ENCODE measurements around the gene RASD2. TPM values are rescaled to one million over a fixed set of nuclear protein-coding genes. Genes with fewer than 3 reads are reported as not detected.

The RASD2 gene
- total RNA-seq, 6 experiments from 2014 or later: not detected

- peaks cover 10% of the 10 kb centered on the region; the same call in 1 of the 2 replicates for H3K4me1 Mint-ChIP-seq (ENCODE audit: low read depth)
- no peak overlapping the region for H3K27ac Mint-ChIP-seq
- H3K36me3 Mint-ChIP-seq (ENCODE audit: low read depth): no peaks in the 10 kb centered on the region
- H3K27me3 Mint-ChIP-seq (ENCODE audit: insufficient read depth): peaks cover 45% of the 10 kb centered on the region
- TF ChIP-seq, protein P1, sequence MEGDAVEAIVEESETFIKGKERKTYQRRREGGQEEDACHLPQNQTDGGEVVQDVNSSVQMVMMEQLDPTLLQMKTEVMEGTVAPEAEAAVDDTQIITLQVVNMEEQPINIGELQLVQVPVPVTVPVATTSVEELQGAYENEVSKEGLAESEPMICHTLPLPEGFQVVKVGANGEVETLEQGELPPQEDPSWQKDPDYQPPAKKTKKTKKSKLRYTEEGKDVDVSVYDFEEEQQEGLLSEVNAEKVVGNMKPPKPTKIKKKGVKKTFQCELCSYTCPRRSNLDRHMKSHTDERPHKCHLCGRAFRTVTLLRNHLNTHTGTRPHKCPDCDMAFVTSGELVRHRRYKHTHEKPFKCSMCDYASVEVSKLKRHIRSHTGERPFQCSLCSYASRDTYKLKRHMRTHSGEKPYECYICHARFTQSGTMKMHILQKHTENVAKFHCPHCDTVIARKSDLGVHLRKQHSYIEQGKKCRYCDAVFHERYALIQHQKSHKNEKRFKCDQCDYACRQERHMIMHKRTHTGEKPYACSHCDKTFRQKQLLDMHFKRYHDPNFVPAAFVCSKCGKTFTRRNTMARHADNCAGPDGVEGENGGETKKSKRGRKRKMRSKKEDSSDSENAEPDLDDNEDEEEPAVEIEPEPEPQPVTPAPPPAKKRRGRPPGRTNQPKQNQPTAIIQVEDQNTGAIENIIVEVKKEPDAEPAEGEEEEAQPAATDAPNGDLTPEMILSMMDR (IDR thresholded peaks at IDR 0.05): no peak
- DNase-seq: no peak
- H3K9me3 Mint-ChIP-seq: no peaks in the 10 kb centered on the region
- no peak overlapping the region for H3K4me3 Mint-ChIP-seq
These were observed 18.1 kb upstream of the RASD2 start for GRCh38 chr22:35522225-35523149.

- DNase-seq: no peak
- Mint-ChIP-seq H3K4me1 (ENCODE audit: low read depth) (peaks cover 10% of the 10 kb centered on the region; the same call in 1 of the 2 replicates), H3K27me3 (ENCODE audit: insufficient read depth) (peaks cover 41% of the 10 kb centered on the region), H3K36me3 (ENCODE audit: low read depth) (no peaks in the 10 kb centered on the region), H3K4me3 (no peak overlapping the region), H3K27ac (no peak overlapping the region), H3K9me3 (no peaks in the 10 kb centered on the region)
- TF ChIP-seq, protein P1 (IDR thresholded peaks at IDR 0.05): no peak
These were observed 17.3 kb upstream of the RASD2 start for GRCh38 chr22:35523167-35523947.

DNA sequence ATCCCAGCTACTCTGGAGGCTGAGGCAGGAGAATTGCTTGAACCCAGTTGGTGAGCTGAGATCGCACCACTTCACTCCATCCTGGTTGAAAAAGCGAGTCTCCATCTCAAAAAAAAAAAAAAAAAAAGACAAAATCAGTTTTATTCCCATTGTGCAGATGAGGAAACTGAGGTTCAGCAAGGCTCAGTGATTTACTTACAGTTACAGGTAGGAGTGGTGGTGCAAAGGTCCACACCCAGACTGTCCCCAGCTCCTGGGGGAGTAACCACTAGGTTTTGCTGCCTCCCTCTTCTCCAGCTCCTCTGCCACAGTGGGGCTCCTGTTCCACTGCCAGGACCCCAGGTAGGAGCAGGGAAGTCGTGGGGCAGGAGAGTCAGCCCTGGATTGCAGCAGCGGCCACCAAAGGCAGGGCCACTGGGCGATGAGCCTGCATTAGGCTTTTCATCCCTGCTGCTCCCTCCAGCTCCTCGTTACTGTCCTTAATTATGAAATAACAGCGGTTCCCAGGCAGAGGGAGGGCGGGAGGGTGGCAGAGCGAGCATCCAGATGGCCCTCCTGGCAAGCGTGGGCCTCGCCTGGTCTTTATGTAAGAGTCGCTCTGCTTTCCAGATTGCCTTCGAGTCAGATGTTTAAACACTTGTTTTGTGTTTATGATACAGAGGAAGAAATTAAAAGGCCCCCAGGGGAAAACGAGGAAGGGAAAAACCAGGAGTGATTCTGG is 15.5 kb upstream of the RASD2 start:
- no peak for DNase-seq
- peaks cover 30% of the 10 kb centered on the region for H3K27me3 Mint-ChIP-seq (ENCODE audit: insufficient read depth)
- H3K4me3 Mint-ChIP-seq: no peak overlapping the region
- TF ChIP-seq, protein P1 (IDR thresholded peaks at IDR 0.05): no peak
- H3K9me3 Mint-ChIP-seq: no peaks in the 10 kb centered on the region
- H3K27ac Mint-ChIP-seq: no peak overlapping the region
- no peaks in the 10 kb centered on the region for H3K36me3 Mint-ChIP-seq (ENCODE audit: low read depth)
- peaks cover 10% of the 10 kb centered on the region; the same call in 1 of the 2 replicates for H3K4me1 Mint-ChIP-seq (ENCODE audit: low read depth)

- no peak for DNase-seq
- Mint-ChIP-seq H3K4me3 (no peak overlapping the region), H3K4me1 (ENCODE audit: low read depth) (peaks cover 10% of the 10 kb centered on the region; the same call in 1 of the 2 replicates), H3K27me3 (ENCODE audit: insufficient read depth) (peaks cover 29% of the 10 kb centered on the region), H3K9me3 (no peaks in the 10 kb centered on the region), H3K27ac (no peak overlapping the region), H3K36me3 (ENCODE audit: low read depth) (no peaks in the 10 kb centered on the region)
- TF ChIP-seq, protein P1 (IDR thresholded peaks at IDR 0.05): no peak
These were observed 14.8 kb upstream of the RASD2 start for GRCh38 chr22:35525687-35526332.
